HG02678 (cell line): ENCODE results near the gene TSC22D1.

ENCODE experiments used
- ATAC-seq: cut with Tn5 transposase; IDR thresholded peaks from one replicate; pipeline ENCODE4 v1.9.1; 2021; ENCODE audit warnings: mild to moderate bottlenecking, moderate library complexity; ENCODE audit not compliant: unreplicated experiment

TSC22D1 gene

GRCh38 chr13:44388427-44389059 is 187.6 kb downstream of the TSC22D1 start:
- ATAC-seq: no peak

GRCh38 chr13:44386913-44387556 is 189.1 kb downstream of the TSC22D1 start:
- ATAC-seq: no peak

GRCh38 chr13:44385847-44386246 is 190.3 kb downstream of the TSC22D1 start:
- no peak for ATAC-seq

GRCh38 chr13:44385401-44385800 is 190.7 kb downstream of the TSC22D1 start:
- ATAC-seq: no peak

GRCh38 chr13:44384778-44385177 is 191.4 kb downstream of the TSC22D1 start:
- ATAC-seq: no peak

- no peak for ATAC-seq
These were observed 192.2 kb downstream of the TSC22D1 start for GRCh38 chr13:44383945-44384344.

GRCh38 chr13:44382635-44383145 is 193.4 kb downstream of the TSC22D1 start:
- no peak for ATAC-seq
